Stimulated activated naive CD8-positive, alpha-beta T cell treated with anti-CD3 and anti-CD28 coated beads, Interleukin-15, amount 100 ng/mL, for 72 hours (primary cell): ENCODE results near the gene NTM.

Source experiments
- ATAC-seq: fragments of 150-1000 bp; cut with Tn5 transposase; 2 replicates; pipeline ENCODE4 v1.10.0; 2021; ENCODE audit warnings: mild to moderate bottlenecking, moderate library complexity
- DNase-seq, 2 donors: peaks; one replicate each; pipeline ENCODE4 v3.0.0; 2021 to 2022
- H3K27ac Mint-ChIP-seq, 2 donors: one replicate each; pipeline ENCODE4 v1.8.0; 2022; ENCODE audit warnings: mild to moderate bottlenecking in 2 of 2, mixed read lengths in 2 of 2, moderate library complexity in 2 of 2
- H3K27me3 Mint-ChIP-seq: one replicate; pipeline ENCODE4 v1.8.0; 2022; ENCODE audit warnings: mixed read lengths
- H3K4me1 Mint-ChIP-seq: one replicate; pipeline ENCODE4 v1.8.0; 2022; ENCODE audit warnings: mild to moderate bottlenecking, mixed read lengths
- H3K4me3 Mint-ChIP-seq, 2 donors: one replicate each; pipeline ENCODE4 v1.8.0; 2022; ENCODE audit warnings: mild to moderate bottlenecking in 2 of 2, mixed read lengths in 2 of 2, moderate library complexity in 1 of 2
- H3K9me3 Mint-ChIP-seq, 2 donors: one replicate each; pipeline ENCODE4 v1.8.0; 2022; ENCODE audit warnings: mixed read lengths in 2 of 2

NTM gene

GRCh38 chr11:131356206-131356605 is 14.2 kb upstream of the NTM start:
- H3K27ac Mint-ChIP-seq: no peak overlapping the region
- peaks cover 5 to 20% of the 10 kb centered on the region in 2 donors for H3K9me3 Mint-ChIP-seq
- no peak overlapping the region for H3K4me3 Mint-ChIP-seq
- H3K4me1 Mint-ChIP-seq: no peaks in the 10 kb centered on the region
- H3K27me3 Mint-ChIP-seq: peaks cover 10% of the 10 kb centered on the region
- ATAC-seq: no peak
- DNase-seq: no peak

GRCh38 chr11:131365329-131365930 is 5.0 kb upstream of the NTM start:
- no peaks in the 10 kb centered on the region for H3K9me3 Mint-ChIP-seq
- peaks cover 14% of the 10 kb centered on the region for H3K27me3 Mint-ChIP-seq
- no peak for DNase-seq
- no peak overlapping the region for H3K4me3 Mint-ChIP-seq
- H3K4me1 Mint-ChIP-seq: no peaks in the 10 kb centered on the region
- no peak for ATAC-seq
- no peak overlapping the region for H3K27ac Mint-ChIP-seq

- H3K4me3 Mint-ChIP-seq: no peak overlapping the region
- peaks cover 0 to 1% of the 10 kb centered on the region in 2 donors for H3K9me3 Mint-ChIP-seq
- H3K27ac Mint-ChIP-seq: no peak overlapping the region
- H3K4me1 Mint-ChIP-seq: no peaks in the 10 kb centered on the region
- peaks cover 22% of the 10 kb centered on the region for H3K27me3 Mint-ChIP-seq
- ATAC-seq (no peak), DNase-seq (no peak)
Observed at GRCh38 chr11:131370901-131371790, 731 bp downstream of the NTM start.

- ATAC-seq (no peak), DNase-seq (no peak)
- Mint-ChIP-seq H3K4me1 (no peaks in the 10 kb centered on the region), H3K27me3 (peaks cover 23% of the 10 kb centered on the region), H3K9me3 (peaks cover 0 to 4% of the 10 kb centered on the region in 2 donors), H3K27ac (no peak overlapping the region), H3K4me3 (no peak overlapping the region)
Observed at GRCh38 chr11:131371791-131372104, 1.3 kb downstream of the NTM start.

- H3K9me3 Mint-ChIP-seq: peaks cover 0 to 4% of the 10 kb centered on the region in 2 donors
- H3K4me1 Mint-ChIP-seq: no peaks in the 10 kb centered on the region
- no peak overlapping the region for H3K4me3 Mint-ChIP-seq
- peaks cover 23% of the 10 kb centered on the region for H3K27me3 Mint-ChIP-seq
- H3K27ac Mint-ChIP-seq: no peak overlapping the region
- no peak for DNase-seq
- no peak for ATAC-seq
Observed at GRCh38 chr11:131372234-131372962, 2.0 kb downstream of the NTM start.

GRCh38 chr11:131373095-131373725 is 2.8 kb downstream of the NTM start:
- H3K4me3 Mint-ChIP-seq: no peak overlapping the region
- ATAC-seq (no peak), DNase-seq (no peak)
- peaks cover 23% of the 10 kb centered on the region for H3K27me3 Mint-ChIP-seq
- H3K27ac Mint-ChIP-seq: no peak overlapping the region
- peaks cover 0 to 4% of the 10 kb centered on the region in 2 donors for H3K9me3 Mint-ChIP-seq
- H3K4me1 Mint-ChIP-seq: no peaks in the 10 kb centered on the region

- Mint-ChIP-seq H3K4me3 (no peak overlapping the region), H3K4me1 (no peaks in the 10 kb centered on the region), H3K27ac (no peak overlapping the region), H3K27me3 (peaks cover 23% of the 10 kb centered on the region), H3K9me3 (peaks cover 0 to 4% of the 10 kb centered on the region in 2 donors)
- DNase-seq (no peak), ATAC-seq (no peak)
Observed at GRCh38 chr11:131373756-131374155, 3.3 kb downstream of the NTM start.

- no peak overlapping the region for H3K4me3 Mint-ChIP-seq
- H3K27ac Mint-ChIP-seq: no peak overlapping the region
- H3K27me3 Mint-ChIP-seq: peaks cover 23% of the 10 kb centered on the region
- no peaks in the 10 kb centered on the region for H3K4me1 Mint-ChIP-seq
- DNase-seq (no peak), ATAC-seq (no peak)
- H3K9me3 Mint-ChIP-seq: peaks cover 0 to 4% of the 10 kb centered on the region in 2 donors
Observed at GRCh38 chr11:131375421-131375820, 5.0 kb downstream of the NTM start.

GRCh38 chr11:131375915-131376314 is 5.5 kb downstream of the NTM start:
- DNase-seq (no peak), ATAC-seq (no peak)
- no peaks in the 10 kb centered on the region for H3K4me1 Mint-ChIP-seq

GRCh38 chr11:131378931-131379330 is 8.5 kb downstream of the NTM start:
- DNase-seq: no peak
- H3K4me1 Mint-ChIP-seq: no peaks in the 10 kb centered on the region
- ATAC-seq: no peak
- H3K27ac Mint-ChIP-seq: no peak overlapping the region
- H3K27me3 Mint-ChIP-seq: peaks cover 23% of the 10 kb centered on the region
- H3K4me3 Mint-ChIP-seq: no peak overlapping the region
- H3K9me3 Mint-ChIP-seq: peaks cover 0 to 4% of the 10 kb centered on the region in 2 donors

More at GRCh38 chr11:131375915-131376314, 5.5 kb downstream of the NTM start:
- no peak overlapping the region for H3K4me3 Mint-ChIP-seq
- H3K27me3 Mint-ChIP-seq: peaks cover 23% of the 10 kb centered on the region
- H3K27ac Mint-ChIP-seq: no peak overlapping the region
- peaks cover 0 to 4% of the 10 kb centered on the region in 2 donors for H3K9me3 Mint-ChIP-seq

GRCh38 chr11:131385763-131386390 is 15.5 kb downstream of the NTM start:
- H3K9me3 Mint-ChIP-seq: peaks cover 0 to 8% of the 10 kb centered on the region in 2 donors
- H3K27ac Mint-ChIP-seq: no peak overlapping the region
- H3K27me3 Mint-ChIP-seq: no peaks in the 10 kb centered on the region
- no peak for DNase-seq
- H3K4me1 Mint-ChIP-seq: no peaks in the 10 kb centered on the region
- H3K4me3 Mint-ChIP-seq: no peak overlapping the region
- no peak for ATAC-seq

- no peak overlapping the region for H3K27ac Mint-ChIP-seq
Observed at GRCh38 chr11:131386408-131386807, 16.0 kb downstream of the NTM start.

GRCh38 chr11:131388030-131388429 is 17.6 kb downstream of the NTM start:
- no peak overlapping the region for H3K4me3 Mint-ChIP-seq
- H3K27ac Mint-ChIP-seq: no peak overlapping the region
- ATAC-seq (no peak), DNase-seq (no peak)
- H3K4me1 Mint-ChIP-seq: no peaks in the 10 kb centered on the region
- peaks cover 0 to 8% of the 10 kb centered on the region in 2 donors for H3K9me3 Mint-ChIP-seq
- no peaks in the 10 kb centered on the region for H3K27me3 Mint-ChIP-seq

More at GRCh38 chr11:131386408-131386807, 16.0 kb downstream of the NTM start:
- H3K9me3 Mint-ChIP-seq: peaks cover 0 to 8% of the 10 kb centered on the region in 2 donors
- ATAC-seq: no peak
- no peaks in the 10 kb centered on the region for H3K27me3 Mint-ChIP-seq
- no peaks in the 10 kb centered on the region for H3K4me1 Mint-ChIP-seq
- DNase-seq: no peak
- H3K4me3 Mint-ChIP-seq: no peak overlapping the region

- Mint-ChIP-seq H3K4me3 (no peak overlapping the region), H3K27ac (no peak overlapping the region), H3K9me3 (peaks cover 0 to 8% of the 10 kb centered on the region in 2 donors), H3K27me3 (peaks cover 13% of the 10 kb centered on the region), H3K4me1 (no peaks in the 10 kb centered on the region)
- no peak for ATAC-seq
- no peak for DNase-seq
Observed at GRCh38 chr11:131389582-131389981, 19.2 kb downstream of the NTM start.

GRCh38 chr11:131391176-131391575 is 20.8 kb downstream of the NTM start:
- H3K27me3 Mint-ChIP-seq: peaks cover 13% of the 10 kb centered on the region
- no peak overlapping the region for H3K27ac Mint-ChIP-seq
- H3K4me1 Mint-ChIP-seq: no peaks in the 10 kb centered on the region
- DNase-seq: no peak
- H3K9me3 Mint-ChIP-seq: peaks cover 0 to 8% of the 10 kb centered on the region in 2 donors
- no peak for ATAC-seq
- H3K4me3 Mint-ChIP-seq: no peak overlapping the region
